GM23338 (cell line): ENCODE results near the gene BACE2. TPM values are rescaled to one million over a fixed set of nuclear protein-coding genes. Genes with fewer than 3 reads are reported as not detected.

Source experiments
- ATAC-seq: fragments of 200-7000 bp; cut with Tn5 transposase; 3 replicates; pipeline ENCODE4 v1.9.1; 2020
- DNase-seq: peaks from one replicate; pipeline ENCODE4 v3.0.0-alpha.2; 2015; ENCODE audit warnings: low spot score
- H2AFZ ChIP-seq: fragments of 200-600 bp; sonication (generic); 2 replicates; pipeline ENCODE4 v1.8.0; 2016; ENCODE audit warnings: antibody characterized with exemption, mild to moderate bottlenecking, moderate library complexity
- H3F3A ChIP-seq: fragments of 200-600 bp; sonication (generic); replicated peaks from 2 replicates; pipeline ENCODE4 v1.8.0; 2017; ENCODE audit warnings: antibody characterized with exemption, mixed run types, low read depth
- H3K27ac ChIP-seq: fragments of 200-600 bp; sonication (generic); 2 replicates; pipeline ENCODE4 v1.6.1; 2016; ENCODE audit warnings: low read depth
- H3K27me3 ChIP-seq: fragments of 200-600 bp; sonication (generic); 2 replicates; pipeline ENCODE4 v1.8.0; 2016; ENCODE audit warnings: mild to moderate bottlenecking, mixed run types, moderate library complexity; ENCODE audit not compliant: insufficient read depth
- H3K36me3 ChIP-seq: fragments of 200-600 bp; sonication (generic); 2 replicates; pipeline ENCODE4 v1.8.0; 2016; ENCODE audit warnings: mild to moderate bottlenecking; ENCODE audit not compliant: insufficient read depth
- H3K4me1 ChIP-seq: fragments of 200-600 bp; sonication (generic); 2 replicates; pipeline ENCODE4 v1.8.0; 2016; ENCODE audit warnings: mild to moderate bottlenecking, moderate library complexity; ENCODE audit not compliant: insufficient read depth
- H3K4me2 ChIP-seq: fragments of 200-600 bp; sonication (generic); 2 replicates; pipeline ENCODE4 v1.7.1; 2017; ENCODE audit warnings: mixed run types
- H3K4me3 ChIP-seq: fragments of 200-600 bp; sonication (generic); 2 replicates; pipeline ENCODE4 v1.6.1; 2016; ENCODE audit warnings: mixed run types
- H3K79me2 ChIP-seq: fragments of 200-600 bp; sonication (generic); replicated peaks from 2 replicates; pipeline ENCODE4 v1.8.0; 2017; ENCODE audit warnings: mild to moderate bottlenecking; ENCODE audit not compliant: insufficient read depth
- H3K9me2 ChIP-seq: fragments of 200-600 bp; sonication (generic); 2 replicates; pipeline ENCODE4 v1.8.0; 2017; ENCODE audit not compliant: insufficient read depth
- H4K20me1 ChIP-seq: fragments of 200-600 bp; sonication (generic); replicated peaks from 2 replicates; pipeline ENCODE4 v1.8.0; 2017; ENCODE audit warnings: mild to moderate bottlenecking; ENCODE audit not compliant: insufficient read depth
- H3K27ac Mint-ChIP-seq: 2 replicates; pipeline ENCODE4 v1.8.0; 2020; ENCODE audit warnings: inconsistent platforms, mild to moderate bottlenecking, moderate library complexity, mixed read lengths
- H3K27me3 Mint-ChIP-seq: 3 replicates; pipeline ENCODE4 v1.8.0; 2022; ENCODE audit warnings: low read depth, mild to moderate bottlenecking, moderate library complexity, mixed read lengths, inconsistent platforms; ENCODE audit not compliant: insufficient read depth, poor library complexity
- H3K36me3 Mint-ChIP-seq: 3 replicates; pipeline ENCODE4 v1.8.0; 2021; ENCODE audit warnings: low read depth, mild to moderate bottlenecking, inconsistent platforms, moderate library complexity, mixed read lengths
- H3K4me1 Mint-ChIP-seq: 3 replicates; pipeline ENCODE4 v1.8.0; 2020; ENCODE audit warnings: mild to moderate bottlenecking, inconsistent platforms, mixed read lengths
- H3K4me3 Mint-ChIP-seq: 3 replicates; pipeline ENCODE4 v1.8.0; 2021; ENCODE audit warnings: moderate library complexity, mild to moderate bottlenecking, inconsistent platforms, mixed read lengths
- H3K9me3 Mint-ChIP-seq: 3 replicates; pipeline ENCODE4 v1.8.0; 2020; ENCODE audit warnings: moderate library complexity, mild to moderate bottlenecking, inconsistent platforms, mixed read lengths
- CREB1 ChIP-seq: fragments of 250-450 bp; sonication (Bioruptor Pico); IDR thresholded peaks from 2 replicates; pipeline ENCODE4 v1.5.0; 2020; ENCODE audit warnings: low read depth, mild to moderate bottlenecking, moderate library complexity
- CTCF ChIP-seq, 2 experiments: fragments of 200-600 bp in 1 of 2; sonication (generic) in 1 of 2; conservative IDR thresholded peaks; 2 replicates each; pipeline versions ENCODE4 v1.5.1 to v1.6.1; 2016 to 2017; ENCODE audit warnings: antibody characterized with exemption in 2 of 2, low read depth in 2 of 2, mild to moderate bottlenecking in 2 of 2, moderate library complexity in 1 of 2
- ETS1 ChIP-seq: IDR thresholded peaks from 2 replicates; pipeline ENCODE4 v1.6.1; 2016; ENCODE audit warnings: antibody characterized with exemption
- EZH2 ChIP-seq: fragments of 200-600 bp; sonication (generic); IDR thresholded peaks from one replicate; pipeline ENCODE4 v1.8.0; 2017; ENCODE audit warnings: antibody characterized with exemption, mild to moderate bottlenecking, low read depth; ENCODE audit not compliant: unreplicated experiment
- EZH2phosphoT487 ChIP-seq: fragments of 200-600 bp; sonication (generic); IDR thresholded peaks from one replicate; pipeline ENCODE4 v1.8.1; 2018; ENCODE audit warnings: antibody characterized with exemption; ENCODE audit not compliant: unreplicated experiment
- JUNB ChIP-seq: IDR thresholded peaks from one replicate; pipeline ENCODE4 v1.6.1; 2016; ENCODE audit warnings: antibody characterized with exemption; ENCODE audit not compliant: unreplicated experiment
- NANOG ChIP-seq: IDR thresholded peaks from 2 replicates; pipeline ENCODE4 v1.6.1; 2016; ENCODE audit warnings: antibody characterized with exemption, borderline replicate concordance
- POLR2AphosphoS5 ChIP-seq: IDR thresholded peaks from 2 replicates; pipeline ENCODE4 v1.6.1; 2016; ENCODE audit warnings: antibody characterized with exemption, low read depth
- STAT1 ChIP-seq: IDR thresholded peaks from one replicate; pipeline ENCODE4 v1.6.1; 2016; ENCODE audit warnings: antibody characterized with exemption; ENCODE audit not compliant: unreplicated experiment
- ZNF114 ChIP-seq: fragments of 250-450 bp; sonication (Bioruptor Pico); IDR thresholded peaks from 2 replicates; pipeline ENCODE4 v1.5.0; 2020; ENCODE audit warnings: mild to moderate bottlenecking, moderate library complexity
- ZNF331 ChIP-seq: fragments of 250-450 bp; sonication (Bioruptor Pico); IDR thresholded peaks from 2 replicates; pipeline ENCODE4 v1.5.0; 2020; ENCODE audit warnings: low read depth, mild to moderate bottlenecking, moderate library complexity
- ZNF462 ChIP-seq: fragments of 250-450 bp; sonication (Bioruptor Pico); IDR thresholded peaks from 2 replicates; pipeline ENCODE4 v1.5.0; 2020; ENCODE audit warnings: mild to moderate bottlenecking, moderate library complexity
- polyA plus RNA-seq: library from polyadenylated mRNA; unstranded; fragments of >200 nt; fragmentation: Nextera tagmentation; extraction: Ambion mirVana; gene quantifications from 2 replicates; pipeline ENCODE4 v1.2.1, GENCODE V29; 2016
- total RNA-seq: library from RNA; depleted of rRNA; stranded (reverse); fragments of >200 nt; shearing (Covaris generic); gene quantifications from 2 replicates; pipeline ENCODE4 v1.2.3, GENCODE V29; 2014
- TF ChIP-seq, protein P1 (sequence below): IDR thresholded peaks from one replicate; pipeline ENCODE4 v1.6.1; 2018; ENCODE audit warnings: antibody characterized with exemption; ENCODE audit not compliant: unreplicated experiment

The BACE2 gene
- total and polyA plus RNA-seq, 2 experiments from 2014 or later: 3.5 to 6.8 TPM

GRCh38 chr21:41204736-41205135, 36.8 kb downstream of the BACE2 start:
- H3K9me3 Mint-ChIP-seq: no peaks in the 10 kb centered on the region
- H3K36me3 Mint-ChIP-seq: no peaks in the 10 kb centered on the region
- no peaks in the 10 kb centered on the region for H4K20me1 ChIP-seq
- no peak overlapping the region for H3K27ac ChIP-seq
- peaks cover 4% of the 10 kb centered on the region for H3K27me3 Mint-ChIP-seq
- H3K4me1 Mint-ChIP-seq: peaks cover 7% of the 10 kb centered on the region
- H3K36me3 ChIP-seq: no peaks in the 10 kb centered on the region
- H2AFZ ChIP-seq: no peak overlapping the region
- ATAC-seq: no peak
- DNase-seq: no peak
- no peaks in the 10 kb centered on the region for H3K4me1 ChIP-seq
- no peak overlapping the region for H3K4me3 ChIP-seq
- TF ChIP-seq EZH2 (no peak), EZH2phosphoT487 (no peak), ZNF331 (CRISPR knock-in tag) (no peak), CTCF (conservative IDR thresholded peaks at IDR 0.05; ENCODE audit: low read depth in 2 of 2) (no peak), ZNF462 (CRISPR knock-in tag) (no peak), ZNF114 (no peak), NANOG (no peak), JUNB (no peak), CREB1 (CRISPR knock-in tag) (no peak), POLR2AphosphoS5 (no peak), STAT1 (no peak), ETS1 (no peak)
- TF ChIP-seq, protein P1, sequence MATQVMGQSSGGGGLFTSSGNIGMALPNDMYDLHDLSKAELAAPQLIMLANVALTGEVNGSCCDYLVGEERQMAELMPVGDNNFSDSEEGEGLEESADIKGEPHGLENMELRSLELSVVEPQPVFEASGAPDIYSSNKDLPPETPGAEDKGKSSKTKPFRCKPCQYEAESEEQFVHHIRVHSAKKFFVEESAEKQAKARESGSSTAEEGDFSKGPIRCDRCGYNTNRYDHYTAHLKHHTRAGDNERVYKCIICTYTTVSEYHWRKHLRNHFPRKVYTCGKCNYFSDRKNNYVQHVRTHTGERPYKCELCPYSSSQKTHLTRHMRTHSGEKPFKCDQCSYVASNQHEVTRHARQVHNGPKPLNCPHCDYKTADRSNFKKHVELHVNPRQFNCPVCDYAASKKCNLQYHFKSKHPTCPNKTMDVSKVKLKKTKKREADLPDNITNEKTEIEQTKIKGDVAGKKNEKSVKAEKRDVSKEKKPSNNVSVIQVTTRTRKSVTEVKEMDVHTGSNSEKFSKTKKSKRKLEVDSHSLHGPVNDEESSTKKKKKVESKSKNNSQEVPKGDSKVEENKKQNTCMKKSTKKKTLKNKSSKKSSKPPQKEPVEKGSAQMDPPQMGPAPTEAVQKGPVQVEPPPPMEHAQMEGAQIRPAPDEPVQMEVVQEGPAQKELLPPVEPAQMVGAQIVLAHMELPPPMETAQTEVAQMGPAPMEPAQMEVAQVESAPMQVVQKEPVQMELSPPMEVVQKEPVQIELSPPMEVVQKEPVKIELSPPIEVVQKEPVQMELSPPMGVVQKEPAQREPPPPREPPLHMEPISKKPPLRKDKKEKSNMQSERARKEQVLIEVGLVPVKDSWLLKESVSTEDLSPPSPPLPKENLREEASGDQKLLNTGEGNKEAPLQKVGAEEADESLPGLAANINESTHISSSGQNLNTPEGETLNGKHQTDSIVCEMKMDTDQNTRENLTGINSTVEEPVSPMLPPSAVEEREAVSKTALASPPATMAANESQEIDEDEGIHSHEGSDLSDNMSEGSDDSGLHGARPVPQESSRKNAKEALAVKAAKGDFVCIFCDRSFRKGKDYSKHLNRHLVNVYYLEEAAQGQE: no peak
- no peak overlapping the region for H3K4me2 ChIP-seq
- H3K27me3 ChIP-seq: no peaks in the 10 kb centered on the region
- no peaks in the 10 kb centered on the region for H3F3A ChIP-seq
- H3K79me2 ChIP-seq: no peaks in the 10 kb centered on the region
- H3K4me3 Mint-ChIP-seq: no peak overlapping the region
- no peaks in the 10 kb centered on the region for H3K9me2 ChIP-seq
- no peak overlapping the region for H3K27ac Mint-ChIP-seq
